Smooth muscle cell (in vitro differentiated cells): ENCODE results near the gene HOXB5. TPM values are rescaled to one million over a fixed set of nuclear protein-coding genes. Genes with fewer than 3 reads are reported as not detected.

Experiments
- DNase-seq: peaks from one replicate; lab custom pipeline; 2025; ENCODE audit not compliant: unreplicated experiment; lab: John Stamatoyannopoulos, UW
- H2AFZ ChIP-seq: fragments of 200-600 bp; sonication (generic); 2 replicates; pipeline ENCODE4 v1.6.0; 2016; ENCODE audit warnings: antibody characterized with exemption, low read depth, mild to moderate bottlenecking
- H3F3A ChIP-seq: fragments of 200-600 bp; sonication (generic); 2 replicates; pipeline ENCODE4 v1.6.0; 2017; ENCODE audit warnings: antibody characterized with exemption, low read depth
- H3K27ac ChIP-seq: fragments of 200-600 bp; sonication (generic); 2 replicates; pipeline ENCODE4 v1.5.1; 2016; ENCODE audit warnings: low read depth, mild to moderate bottlenecking
- H3K27me3 ChIP-seq: fragments of 200-600 bp; sonication (generic); 2 replicates; pipeline ENCODE4 v1.6.1; 2016; ENCODE audit warnings: low read depth, mild to moderate bottlenecking
- H3K36me3 ChIP-seq: fragments of 200-600 bp; sonication (generic); 2 replicates; pipeline ENCODE4 v1.5.1; 2016; ENCODE audit warnings: low read depth
- H3K4me1 ChIP-seq: fragments of 200-600 bp; sonication (generic); 2 replicates; pipeline ENCODE4 v1.5.1; 2016; ENCODE audit warnings: low read depth
- H3K4me2 ChIP-seq: fragments of 200-600 bp; sonication (generic); 2 replicates; pipeline ENCODE4 v1.6.0; 2016; ENCODE audit warnings: mild to moderate bottlenecking
- H3K4me3 ChIP-seq: fragments of 200-600 bp; sonication (generic); 2 replicates; pipeline ENCODE4 v1.5.1; 2016; ENCODE audit warnings: mild to moderate bottlenecking
- H3K79me2 ChIP-seq: fragments of 200-600 bp; sonication (generic); 2 replicates; pipeline ENCODE4 v1.6.0; 2016; ENCODE audit warnings: low read depth, mild to moderate bottlenecking
- H3K9ac ChIP-seq: fragments of 200-600 bp; sonication (generic); 2 replicates; pipeline ENCODE4 v1.6.0; 2016; ENCODE audit warnings: low read depth
- H3K9me3 ChIP-seq: fragments of 200-600 bp; sonication (generic); replicated peaks from 2 replicates; pipeline ENCODE4 v1.5.1; 2016; ENCODE audit warnings: low read depth
- H4K20me1 ChIP-seq: fragments of 200-600 bp; sonication (generic); 2 replicates; pipeline ENCODE4 v1.6.0; 2016; ENCODE audit warnings: low read depth
- WGBS: methylation state at CpG from one replicate; pipeline ENCODE4 v1.1.7; 2016; ENCODE audit warnings: low lambda C conversion rate; 5-methylcytosine and 5-hydroxymethylcytosine counted together
- polyA plus RNA-seq: library from polyadenylated mRNA; unstranded; fragments of >200 nt; fragmentation: Nextera tagmentation; extraction: Ambion mirVana; gene quantifications from 2 replicates; pipeline ENCODE4 v1.2.1, GENCODE V29; 2016
- total RNA-seq: library from RNA; depleted of rRNA; stranded (reverse); fragments of >200 nt; gene quantifications from 2 replicates; pipeline ENCODE4 v1.2.3, GENCODE V29; 2014
- TF ChIP-seq, protein P1 (sequence below): fragments of 200-600 bp; sonication (generic); IDR thresholded peaks from 2 replicates; pipeline ENCODE4 v1.5.1; 2017; ENCODE audit warnings: borderline replicate concordance, mild to moderate bottlenecking, antibody characterized with exemption; ENCODE audit not compliant: insufficient read depth, poor library complexity, severe bottlenecking

HOXB5 gene
- total and polyA plus RNA-seq, 2 experiments from 2014 or later: 0.49 to 1.8 TPM

- TF ChIP-seq, protein P1, sequence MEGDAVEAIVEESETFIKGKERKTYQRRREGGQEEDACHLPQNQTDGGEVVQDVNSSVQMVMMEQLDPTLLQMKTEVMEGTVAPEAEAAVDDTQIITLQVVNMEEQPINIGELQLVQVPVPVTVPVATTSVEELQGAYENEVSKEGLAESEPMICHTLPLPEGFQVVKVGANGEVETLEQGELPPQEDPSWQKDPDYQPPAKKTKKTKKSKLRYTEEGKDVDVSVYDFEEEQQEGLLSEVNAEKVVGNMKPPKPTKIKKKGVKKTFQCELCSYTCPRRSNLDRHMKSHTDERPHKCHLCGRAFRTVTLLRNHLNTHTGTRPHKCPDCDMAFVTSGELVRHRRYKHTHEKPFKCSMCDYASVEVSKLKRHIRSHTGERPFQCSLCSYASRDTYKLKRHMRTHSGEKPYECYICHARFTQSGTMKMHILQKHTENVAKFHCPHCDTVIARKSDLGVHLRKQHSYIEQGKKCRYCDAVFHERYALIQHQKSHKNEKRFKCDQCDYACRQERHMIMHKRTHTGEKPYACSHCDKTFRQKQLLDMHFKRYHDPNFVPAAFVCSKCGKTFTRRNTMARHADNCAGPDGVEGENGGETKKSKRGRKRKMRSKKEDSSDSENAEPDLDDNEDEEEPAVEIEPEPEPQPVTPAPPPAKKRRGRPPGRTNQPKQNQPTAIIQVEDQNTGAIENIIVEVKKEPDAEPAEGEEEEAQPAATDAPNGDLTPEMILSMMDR: no peak
- peak within 1 kb of the TSS; percentile 69 for H3K4me3 ChIP-seq
- peak within 1 kb of the TSS; percentile 79 for H3K27ac ChIP-seq
- peak within 1 kb of the TSS; percentile 98 for H3K4me2 ChIP-seq
- no peaks in the 10 kb centered on the region for H4K20me1 ChIP-seq
- H3K36me3 ChIP-seq: no peaks in the 10 kb centered on the region
- peak within 1 kb of the TSS; percentile 80 for H2AFZ ChIP-seq
- peak within 1 kb of the TSS; percentile 74 for H3K9ac ChIP-seq
- peaks cover 70% of the 10 kb centered on the region for H3K79me2 ChIP-seq
- no peaks in the 10 kb centered on the region for H3K9me3 ChIP-seq
- WGBS: under 1% methylated on average over 72 of the region's 79 CpGs
- H3F3A ChIP-seq: peaks cover 7% of the 10 kb centered on the region
- DNase-seq: peak; percentile 45
- H3K27me3 ChIP-seq: peaks cover 17% of the 10 kb centered on the region
- peaks cover 7% of the 10 kb centered on the region for H3K4me1 ChIP-seq
These were observed 17.0 kb upstream of the HOXB5 start, which contains the start of gene HOXB7 for GRCh38 chr17:48610282-48611211. Gene HOXB7 (minus strand): TSS chr17:48611017. CDS start chr17:48610918, 99 bp downstream.

- Histone ChIP-seq H3K79me2 (peaks cover 69% of the 10 kb centered on the region), H3K9me3 (no peaks in the 10 kb centered on the region), H2AFZ (peak overlapping the region; percentile 80), H3K4me2 (peak overlapping the region; percentile 98), H3K36me3 (no peaks in the 10 kb centered on the region), H3K4me1 (peaks cover 7% of the 10 kb centered on the region), H3K27ac (peak overlapping the region; percentile 79), H3K9ac (peak overlapping the region; percentile 74), H4K20me1 (no peaks in the 10 kb centered on the region), H3F3A (peaks cover 5% of the 10 kb centered on the region), H3K4me3 (peak overlapping the region; percentile 69), H3K27me3 (peaks cover 11% of the 10 kb centered on the region)
- TF ChIP-seq, protein P1: no peak
- no peak for DNase-seq
- WGBS: 5% methylated on average over 13 of the region's 15 CpGs
These were observed 16.2 kb upstream of the HOXB5 start for GRCh38 chr17:48609759-48610281.

GRCh38 chr17:48609033-48609432 is 15.5 kb upstream of the HOXB5 start:
- H3K27ac ChIP-seq: peak overlapping the region; percentile 79
- peaks cover 5% of the 10 kb centered on the region for H3K27me3 ChIP-seq
- peaks cover 7% of the 10 kb centered on the region for H3K4me1 ChIP-seq
- H3K9me3 ChIP-seq: no peaks in the 10 kb centered on the region
- DNase-seq: no peak
- no peaks in the 10 kb centered on the region for H4K20me1 ChIP-seq
- peaks cover 5% of the 10 kb centered on the region for H3F3A ChIP-seq
- TF ChIP-seq, protein P1: no peak
- H2AFZ ChIP-seq: no peak overlapping the region
- peak overlapping the region; percentile 98 for H3K4me2 ChIP-seq
- H3K4me3 ChIP-seq: peak overlapping the region; percentile 69
- no peaks in the 10 kb centered on the region for H3K36me3 ChIP-seq
- no peak overlapping the region for H3K9ac ChIP-seq
- peaks cover 71% of the 10 kb centered on the region for H3K79me2 ChIP-seq
